ENCODE data around the gene PARVB.

Gene PARVB

DNA sequence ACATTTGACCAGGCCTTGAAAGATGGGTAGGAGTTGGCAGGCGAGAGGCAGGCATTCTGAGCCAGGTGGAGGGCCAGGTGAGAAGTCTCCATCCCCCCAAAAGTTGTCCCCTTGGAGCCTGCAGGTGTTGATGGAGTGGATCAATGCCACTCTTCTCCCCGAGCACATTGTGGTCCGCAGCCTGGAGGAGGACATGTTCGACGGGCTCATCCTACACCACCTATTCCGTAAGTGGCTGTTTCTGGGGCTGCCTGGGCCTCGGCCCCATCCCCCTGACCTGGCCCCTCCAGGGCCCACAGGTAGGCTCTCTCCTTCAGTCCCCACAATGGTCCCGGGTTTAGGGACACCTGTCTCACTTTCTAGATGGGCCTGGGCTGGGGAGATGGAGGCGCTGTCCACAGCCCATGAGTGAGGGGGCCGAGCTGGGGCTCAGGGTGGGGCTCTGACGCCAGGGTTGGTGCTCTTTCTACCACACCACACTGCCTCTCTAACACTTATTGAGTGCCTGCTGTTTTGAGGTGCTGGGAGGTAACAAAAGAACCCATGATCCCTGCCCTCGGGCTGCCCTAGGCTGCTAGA lies 163.6 kb downstream of the PARVB start:
- DNase-seq: no peak

DNA sequence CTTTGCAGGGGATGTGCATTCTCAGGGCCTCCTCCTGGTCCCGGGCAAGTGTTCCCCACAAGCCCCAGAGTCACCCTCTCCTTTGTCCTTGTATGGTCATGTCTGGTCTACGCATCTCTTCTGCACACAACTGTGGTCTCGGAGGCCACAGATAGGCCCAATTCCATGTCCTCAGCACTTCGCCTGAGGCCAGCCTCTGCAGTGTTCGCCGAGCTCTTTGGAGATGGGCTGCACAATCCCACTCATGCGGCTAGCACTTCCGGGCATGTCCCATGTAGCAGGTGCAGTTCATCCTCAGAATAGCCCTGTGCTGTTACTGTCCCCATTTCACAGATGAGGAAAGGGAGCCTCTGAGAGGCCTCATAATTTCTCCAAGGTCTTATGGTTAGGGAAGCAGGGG lies 164.2 kb downstream of the PARVB start:
- no peak for DNase-seq

DNA sequence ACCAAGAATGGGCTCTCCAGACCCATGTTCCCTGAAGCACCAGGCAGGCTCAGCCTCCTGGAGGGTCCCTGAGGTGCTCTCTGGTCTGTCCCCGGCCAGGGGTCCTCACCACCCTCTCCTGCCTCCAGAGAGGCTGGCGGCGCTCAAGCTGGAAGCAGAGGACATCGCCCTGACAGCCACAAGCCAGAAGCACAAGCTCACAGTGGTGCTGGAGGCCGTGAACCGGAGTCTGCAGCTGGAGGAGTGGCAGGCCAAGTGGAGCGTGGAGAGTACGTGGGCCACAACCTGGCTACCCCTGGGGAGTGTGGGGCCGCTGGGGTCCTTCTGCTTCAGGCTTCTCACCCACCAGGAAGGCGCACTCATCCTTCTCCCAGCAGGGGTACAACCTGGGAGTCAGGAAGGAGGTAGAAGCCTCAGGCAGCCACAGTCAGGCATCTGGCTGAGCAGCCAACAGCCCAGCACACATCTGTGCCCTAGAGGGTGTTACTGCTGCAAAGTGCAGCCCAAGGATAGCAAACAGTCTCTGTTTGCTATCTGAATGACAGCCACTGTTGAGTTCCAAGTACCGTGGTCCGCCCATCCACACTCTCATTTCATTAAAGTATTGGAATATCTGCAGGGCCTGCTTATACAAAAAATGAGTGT lies 165.0 kb downstream of the PARVB start:
- DNase-seq: no peak

DNA sequence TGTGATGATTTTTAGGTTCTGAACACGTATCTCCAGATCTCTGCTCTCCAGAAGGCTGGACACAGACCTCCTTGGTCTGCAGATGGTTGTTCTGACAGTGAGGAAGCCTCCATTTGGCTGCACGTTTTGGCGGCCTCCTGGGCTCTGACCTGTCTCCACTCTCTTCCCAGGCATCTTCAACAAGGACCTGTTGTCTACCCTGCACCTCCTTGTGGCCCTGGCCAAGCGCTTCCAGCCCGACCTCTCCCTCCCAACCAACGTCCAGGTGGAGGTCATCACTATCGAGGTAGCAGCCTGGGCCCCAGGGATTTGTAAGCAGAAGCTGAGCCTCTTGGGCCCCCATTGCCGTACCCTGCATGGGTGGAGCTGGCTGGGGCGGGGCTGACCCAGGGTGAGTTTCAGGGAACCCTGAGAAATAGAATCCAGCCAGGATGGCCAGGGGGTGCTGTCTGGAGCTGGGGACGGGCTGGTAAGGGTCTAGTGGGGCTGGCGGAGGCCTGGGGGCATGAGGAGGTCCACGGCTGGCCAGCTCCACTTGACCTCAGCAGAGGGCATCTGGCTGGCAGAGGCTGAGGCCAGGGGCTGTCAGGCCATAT lies 166.4 kb downstream of the PARVB start:
- DNase-seq: no peak

DNA sequence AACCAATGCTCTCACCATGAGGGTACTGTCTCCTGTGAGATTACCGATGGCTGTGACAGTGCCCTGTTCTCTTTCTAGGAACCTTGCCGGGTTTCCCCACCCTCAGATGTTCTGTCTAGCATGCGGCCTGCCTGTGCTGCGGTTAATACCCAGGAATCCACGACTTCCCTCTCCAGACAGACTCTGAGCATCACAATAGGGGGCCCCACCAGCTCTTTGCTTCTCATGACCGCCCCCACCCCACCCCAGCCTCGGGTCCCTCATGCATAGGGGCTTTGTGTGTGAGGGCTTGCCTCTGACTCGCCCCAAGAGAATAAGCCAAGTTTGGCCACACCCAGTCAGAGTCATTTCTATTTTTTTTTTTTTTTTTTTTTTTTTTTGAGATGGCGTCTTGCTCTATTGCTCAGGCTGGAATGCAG lies 166.9 kb downstream of the PARVB start:
- DNase-seq: peak; percentile 57

DNA sequence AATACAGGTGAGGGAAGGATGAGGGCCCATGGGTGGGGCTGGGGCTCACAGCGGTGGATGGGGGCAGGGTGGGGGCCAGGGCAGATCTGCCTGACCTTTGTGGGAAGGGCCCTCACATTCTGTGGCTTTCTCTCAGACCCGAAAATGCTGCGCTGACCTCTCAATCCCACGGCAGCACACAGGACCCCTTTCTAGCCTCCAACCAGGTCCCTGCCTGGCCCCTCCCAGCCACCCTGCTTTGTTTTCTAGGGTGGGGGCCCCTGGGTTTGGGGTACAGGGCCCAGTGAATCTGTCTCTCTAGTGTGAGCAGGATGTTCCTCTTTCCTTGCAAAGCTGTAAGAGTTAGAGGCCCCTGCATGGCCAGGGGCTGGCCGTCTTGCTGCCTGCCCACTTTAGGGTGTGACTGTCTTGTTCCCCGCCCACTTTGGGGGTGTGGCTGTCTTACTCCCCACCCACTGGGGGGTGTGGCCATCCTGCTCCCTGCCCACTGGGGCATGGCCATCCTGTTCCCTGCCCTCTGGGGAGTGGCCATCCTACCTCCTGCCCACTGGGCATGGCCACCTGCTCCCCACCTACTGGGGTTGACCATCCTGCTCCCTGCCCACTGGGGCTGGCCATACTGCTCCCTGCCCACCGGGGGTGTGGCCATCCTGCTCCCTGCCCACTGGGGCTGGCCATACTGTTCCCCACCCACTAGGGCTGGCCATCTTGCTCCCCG lies 168.2 kb downstream of the PARVB start:
- DNase-seq: peak; percentile 74

DNA sequence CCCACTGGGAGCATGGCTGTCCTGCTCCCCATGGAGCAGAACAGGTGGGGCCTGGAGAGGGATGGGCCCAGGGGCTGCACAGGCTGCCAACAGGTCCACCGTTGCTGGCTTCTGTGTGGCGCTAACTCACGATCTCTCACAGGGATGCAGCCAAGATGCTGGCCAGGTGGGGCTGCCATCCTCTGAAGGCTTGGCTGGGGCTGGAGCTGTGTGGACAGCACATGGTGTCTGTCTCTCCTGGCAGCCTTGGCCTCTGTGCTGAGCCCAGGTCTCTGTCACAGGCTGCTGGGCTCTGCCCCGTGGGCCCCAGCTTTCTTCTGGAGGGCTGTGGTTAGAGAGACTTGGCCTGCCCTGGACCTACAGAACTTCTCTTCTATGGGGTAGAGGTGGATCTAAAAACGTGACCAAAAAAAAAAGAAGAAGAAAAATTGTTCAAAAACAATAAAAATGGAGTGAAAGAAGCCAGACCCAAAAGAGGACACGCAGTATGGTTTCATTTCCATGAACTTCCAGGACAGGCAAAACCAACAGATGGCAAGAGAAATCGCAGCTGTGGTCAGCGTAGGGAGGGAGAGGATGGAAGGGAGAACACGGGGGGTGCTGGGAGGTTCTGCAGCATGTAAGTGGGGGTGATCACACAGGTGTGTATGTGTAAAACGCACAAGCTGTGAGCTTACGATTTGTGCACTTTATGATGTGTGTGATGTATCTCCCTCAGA lies 168.9 kb downstream of the PARVB start:
- DNase-seq: no peak

DNA sequence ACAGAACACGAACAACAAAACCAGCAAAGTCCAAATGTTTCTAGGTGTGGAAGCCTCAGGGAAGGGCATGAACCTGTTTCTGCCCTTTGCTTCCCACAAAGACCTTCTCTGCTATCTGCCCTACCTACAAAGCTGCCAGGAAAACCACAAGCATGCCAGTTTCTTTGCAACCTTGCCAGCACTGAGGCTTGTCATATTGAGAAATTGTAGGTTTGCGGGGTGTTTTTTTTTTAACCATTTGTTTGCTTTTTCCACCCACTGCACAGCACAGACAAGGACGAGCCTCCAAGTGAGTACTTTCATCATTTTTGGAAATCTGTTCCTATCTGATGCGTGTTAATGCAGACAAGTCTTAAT lies 169.4 kb downstream of the PARVB start:
- peak; percentile 17 for DNase-seq

DNA sequence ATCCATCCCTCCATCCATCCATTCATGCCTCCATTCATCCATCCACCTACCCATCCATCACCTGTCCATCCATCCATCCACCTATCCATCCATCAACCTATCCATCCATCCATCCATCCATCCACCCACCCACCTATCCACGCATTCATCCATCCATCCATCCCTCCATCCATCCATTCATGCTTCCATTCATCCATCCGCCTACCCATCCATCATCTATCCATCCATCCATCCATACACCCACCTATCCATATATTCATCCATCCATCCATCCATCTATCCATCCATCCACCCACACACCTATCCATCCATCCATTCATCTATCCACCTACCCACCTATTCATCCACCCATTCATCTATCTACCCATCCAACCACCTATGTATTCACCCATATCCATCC lies 170.5 kb downstream of the PARVB start:
- no peak for DNase-seq

DNA sequence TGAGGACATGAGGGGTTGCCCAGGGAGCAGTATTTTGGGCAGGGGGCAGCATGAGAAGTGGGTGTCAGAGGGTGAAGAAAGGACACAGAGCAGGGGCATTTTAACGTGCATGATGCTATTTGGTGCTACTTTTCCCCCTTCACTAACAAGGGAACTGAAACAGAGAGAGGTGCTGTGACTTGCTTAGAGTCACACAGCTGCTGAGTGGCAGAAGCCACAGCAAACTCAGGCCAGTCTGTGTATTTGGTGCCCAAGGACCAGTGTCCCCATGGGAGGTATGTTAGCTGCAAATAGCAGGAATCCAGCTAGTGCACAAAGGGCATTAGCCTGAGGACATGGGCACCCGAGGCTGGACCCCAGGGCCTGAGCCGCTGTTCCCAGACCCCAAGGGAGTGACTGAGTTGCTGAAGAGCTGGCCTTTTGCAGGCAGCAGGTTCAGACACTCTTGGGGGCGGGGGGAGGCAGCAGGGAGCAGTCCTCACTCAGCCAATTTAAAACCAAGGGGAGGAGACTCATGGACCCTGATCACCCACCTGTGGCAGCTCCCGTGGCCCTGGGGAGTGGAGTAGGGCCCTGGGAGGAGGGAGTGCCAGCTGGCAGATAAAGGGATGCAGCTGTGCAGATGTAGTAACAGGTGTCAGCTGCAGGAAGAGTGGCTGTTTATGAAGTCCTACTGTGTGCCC lies 171.2 kb downstream of the PARVB start:
- DNase-seq: no peak

DNA sequence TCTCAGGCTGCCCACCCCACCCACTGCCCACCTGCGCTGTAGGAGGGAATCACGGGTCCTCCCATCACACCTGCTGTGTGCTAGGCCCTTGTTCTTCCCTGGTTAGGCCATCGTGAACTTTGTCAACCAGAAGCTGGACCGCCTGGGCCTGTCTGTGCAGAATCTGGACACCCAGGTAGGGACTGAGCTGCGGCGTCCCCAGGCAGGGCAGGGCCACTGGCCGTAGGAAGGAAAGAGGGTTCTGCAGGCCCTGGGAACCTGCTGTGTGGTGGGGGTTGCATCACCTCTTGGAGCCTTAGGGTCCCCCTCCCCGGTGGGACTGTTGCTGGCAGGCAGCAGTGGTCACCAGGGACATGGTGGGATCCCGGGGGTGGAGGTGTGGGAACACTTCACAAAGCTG lies 172.1 kb downstream of the PARVB start:
- DNase-seq: no peak

DNA sequence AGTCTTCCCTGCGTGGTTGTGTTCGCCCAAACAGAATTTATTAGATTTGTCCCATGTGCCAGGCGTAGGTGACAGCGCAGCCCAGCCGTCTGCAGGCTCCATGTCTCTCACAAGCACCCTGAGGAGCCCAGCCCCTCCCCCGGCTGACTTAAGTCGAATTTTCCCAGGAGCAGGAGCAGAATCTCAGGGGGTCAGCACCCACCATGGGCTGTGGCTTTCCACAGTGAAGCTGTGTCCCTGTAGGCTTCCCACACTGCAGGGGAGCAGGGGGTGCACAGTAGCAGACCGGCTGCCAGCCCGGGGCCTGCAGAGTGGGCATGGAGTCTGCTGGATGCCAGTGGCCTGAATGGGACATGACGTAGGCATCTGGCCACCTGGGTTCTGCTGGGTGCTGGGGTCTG lies 172.6 kb downstream of the PARVB start:
- no peak for DNase-seq

DNA sequence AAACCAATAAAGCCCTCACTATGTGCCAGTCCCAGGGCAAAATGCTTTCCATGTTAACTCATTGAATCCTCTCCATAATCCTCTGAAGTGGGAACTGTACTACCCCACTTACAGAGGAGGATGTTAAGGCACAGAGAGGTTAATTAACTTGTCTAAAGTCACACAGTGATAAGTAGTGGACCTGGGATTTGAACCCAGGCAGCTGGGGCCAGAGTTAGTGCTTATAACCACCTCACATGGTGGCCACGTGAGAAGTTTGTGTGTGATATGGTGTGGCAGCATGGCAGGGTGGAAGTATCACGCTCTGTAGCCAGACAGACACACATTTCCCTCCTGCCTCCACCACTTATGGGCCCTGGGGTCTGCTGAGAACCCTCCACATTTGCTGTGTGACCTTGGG lies 173.2 kb downstream of the PARVB start:
- DNase-seq: no peak

DNA sequence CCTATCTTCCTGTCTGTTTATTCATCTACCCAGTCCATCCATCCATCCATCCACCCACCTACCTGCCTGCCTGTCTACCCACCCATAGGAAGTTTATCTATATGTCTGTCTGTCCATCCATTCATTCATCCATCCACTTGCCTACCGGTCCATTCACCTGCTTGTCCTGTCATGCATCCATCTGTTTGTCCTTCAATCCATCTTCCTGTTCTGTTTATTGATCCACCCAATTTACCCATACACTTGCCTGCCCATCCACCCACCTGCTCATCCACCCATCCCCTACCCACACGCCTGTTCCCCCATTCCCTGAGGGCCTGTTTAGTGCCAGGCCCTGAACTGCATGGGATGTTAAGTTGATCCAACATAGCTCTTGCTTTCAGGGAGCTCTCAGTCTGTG lies 175.1 kb downstream of the PARVB start:
- no peak for DNase-seq

DNA sequence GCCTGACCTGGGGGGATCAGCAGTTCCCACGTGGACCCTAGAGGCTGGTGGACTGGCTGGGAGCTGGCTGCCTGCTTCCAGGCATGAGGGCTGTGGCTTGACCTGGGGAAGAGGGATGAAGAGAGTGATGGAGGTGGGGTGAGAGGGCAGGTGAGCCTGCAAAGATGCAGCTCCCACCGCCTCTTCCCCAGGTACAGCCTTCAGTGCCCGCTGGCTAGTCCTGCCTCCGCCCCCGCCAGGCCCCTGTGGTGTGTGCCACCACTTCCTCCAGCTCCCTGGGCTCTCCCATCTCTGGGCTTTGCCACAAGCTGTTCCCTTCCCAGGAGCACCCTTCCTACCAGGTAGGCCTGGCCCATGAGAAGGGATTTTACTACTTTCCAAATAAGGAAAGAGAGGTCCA lies 175.8 kb downstream of the PARVB start:
- DNase-seq: no peak

DNA sequence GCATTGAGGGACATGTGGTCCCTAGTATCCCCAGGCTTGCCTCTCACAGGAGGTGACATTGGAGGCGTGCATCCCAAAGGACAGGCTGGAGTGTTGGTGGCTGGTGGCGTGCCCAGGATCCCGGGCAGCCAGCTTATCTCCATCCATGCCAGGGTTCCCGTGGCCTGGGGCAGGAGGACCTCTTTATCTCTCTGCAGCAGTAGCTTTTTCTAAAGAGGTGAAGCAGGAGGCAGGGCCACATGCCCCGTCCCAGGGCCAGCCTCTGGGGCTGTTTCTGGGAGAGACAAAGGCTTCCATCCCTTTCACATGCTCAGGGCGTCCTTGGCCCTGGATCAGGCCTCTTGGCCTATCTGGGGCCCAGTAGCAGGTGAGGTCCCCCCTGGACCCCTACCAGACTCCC lies 176.3 kb downstream of the PARVB start:
- no peak for DNase-seq

DNA sequence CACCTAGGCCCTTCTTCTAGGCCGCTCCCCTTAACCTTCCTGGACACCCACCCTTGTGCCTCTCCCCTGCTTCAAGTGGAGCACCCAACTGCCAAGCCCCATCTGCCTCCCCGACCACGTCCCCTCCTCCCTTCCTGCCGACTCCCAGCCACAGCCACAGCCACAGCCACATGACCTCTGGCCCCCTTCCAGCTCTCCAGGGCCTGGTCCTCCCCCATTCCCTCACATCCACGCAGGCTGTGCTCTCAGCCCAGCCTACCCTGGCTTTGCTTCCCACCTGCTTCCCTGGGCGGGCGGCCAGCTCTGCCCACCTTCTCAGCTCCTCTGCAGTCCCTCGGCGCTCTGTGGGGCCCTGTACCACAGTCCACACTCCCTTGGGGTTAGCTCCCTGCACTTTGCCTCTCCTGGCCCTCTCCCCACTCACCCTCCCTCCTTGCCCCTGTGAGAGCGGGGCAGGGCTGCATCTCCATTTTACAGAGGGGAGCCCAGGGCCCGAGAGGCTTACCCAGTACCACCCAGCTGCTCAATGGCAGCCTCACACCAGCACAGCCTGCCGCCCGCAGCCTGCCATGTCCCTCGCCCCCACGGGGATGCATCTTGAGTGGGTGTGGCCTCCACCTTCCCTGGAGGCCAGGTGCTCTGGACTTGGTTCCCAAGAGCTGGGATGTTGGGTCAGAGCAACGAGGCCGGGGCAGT lies 176.9 kb downstream of the PARVB start:
- DNase-seq: no peak

DNA sequence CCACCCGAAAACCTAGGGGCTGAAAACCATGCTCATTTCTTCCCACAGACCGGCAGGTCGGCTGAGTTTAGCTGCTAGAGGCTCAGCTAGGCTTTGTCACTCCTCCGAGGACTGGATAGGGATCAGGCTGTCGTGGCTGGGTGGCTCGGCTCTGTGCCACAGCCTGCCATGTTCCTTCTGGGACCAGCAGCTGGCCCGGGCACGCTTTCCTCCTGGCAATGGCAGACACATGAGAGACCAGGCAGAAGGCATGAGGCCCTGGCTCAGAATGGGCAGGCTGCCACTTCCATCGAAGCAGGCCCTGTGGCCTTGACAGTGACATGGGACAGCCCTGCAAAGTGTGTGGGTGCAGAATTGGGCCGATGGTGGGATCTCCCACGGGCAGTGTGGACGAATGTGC lies 177.6 kb downstream of the PARVB start:
- DNase-seq: no peak

DNA sequence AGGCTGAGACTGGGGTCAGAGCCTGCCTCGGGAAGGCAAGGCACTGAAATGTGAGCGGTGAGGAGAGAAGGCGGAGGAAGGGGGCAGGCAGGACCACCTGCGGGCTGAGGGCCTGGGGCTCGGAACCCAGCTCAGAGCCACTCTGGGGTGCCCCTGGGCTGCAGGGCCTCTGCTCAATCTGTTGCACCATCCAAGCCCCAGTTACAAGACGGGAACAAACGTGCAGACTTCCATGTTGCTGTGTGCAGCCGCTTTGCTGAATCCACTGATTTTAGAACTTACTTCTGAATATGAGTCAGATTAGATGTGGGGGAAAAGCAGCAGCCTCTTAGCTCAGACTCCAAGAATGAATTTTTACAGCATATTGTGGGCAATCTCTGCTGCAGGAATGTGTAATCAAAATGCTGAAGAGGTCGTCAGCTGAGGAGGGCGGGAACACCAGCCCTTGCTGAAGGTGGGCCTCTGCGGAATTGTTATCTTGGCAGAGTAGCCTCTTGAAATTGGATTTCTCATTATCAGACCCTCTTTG lies 178.2 kb downstream of the PARVB start:
- DNase-seq: no peak

DNA sequence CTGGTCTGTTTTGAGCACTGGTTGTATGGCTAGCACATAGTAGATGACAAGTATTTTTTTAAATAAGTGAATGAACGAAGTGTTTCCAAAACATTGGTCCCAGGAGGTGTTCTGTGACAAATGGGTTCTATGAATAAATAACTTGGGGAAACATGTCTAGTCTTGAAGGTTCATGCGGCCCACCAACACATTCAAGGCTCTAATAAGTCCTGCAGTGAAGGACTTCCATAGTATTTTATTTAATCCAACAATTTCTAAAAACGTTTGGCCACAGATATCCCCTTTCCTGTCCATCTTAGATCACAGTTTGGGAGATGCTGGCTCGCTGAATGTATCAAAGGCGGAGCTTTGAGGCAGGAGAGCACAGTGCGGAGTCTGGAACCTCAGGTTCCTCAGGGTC lies 179.1 kb downstream of the PARVB start:
- no peak for DNase-seq

DNA sequence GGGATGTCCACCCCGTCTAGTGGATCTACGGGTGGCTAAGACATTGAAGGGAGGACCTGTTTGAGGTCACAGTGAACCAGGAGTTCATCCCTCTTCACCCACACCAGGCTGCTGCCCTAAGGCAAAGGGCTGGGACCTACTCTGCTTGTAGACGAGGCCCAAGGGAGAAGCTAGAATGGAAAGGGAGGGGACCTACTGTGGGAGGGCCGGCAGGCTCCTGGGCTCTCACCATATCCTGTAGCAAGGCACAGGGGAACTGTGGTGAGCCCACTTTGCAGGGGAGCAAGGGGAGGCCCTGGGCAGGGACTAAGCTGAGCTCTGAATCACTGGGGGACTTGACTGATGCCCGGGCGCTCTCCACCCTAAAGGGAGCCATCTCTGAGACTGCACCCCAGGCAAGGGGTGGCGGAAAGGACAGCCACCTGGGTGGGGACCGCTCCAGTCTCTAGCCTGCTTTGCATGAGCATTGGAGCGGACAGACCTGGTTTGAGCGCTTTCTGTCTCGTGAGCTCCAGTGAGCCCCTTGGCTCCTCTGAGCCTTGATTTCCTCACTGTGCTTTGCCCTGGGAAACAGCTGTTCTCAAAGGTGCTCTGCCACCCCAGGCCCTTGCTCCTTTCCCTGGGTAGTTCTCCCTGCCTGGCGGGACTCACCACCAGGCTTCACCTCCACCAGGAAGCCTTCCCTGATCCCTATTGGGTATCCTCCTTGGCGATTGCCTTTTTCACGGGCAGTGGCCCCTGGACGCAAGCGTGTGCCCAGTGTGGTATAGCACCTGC lies 180.8 kb downstream of the PARVB start:
- no peak for DNase-seq
